Hematopoietic multipotent progenitor cell treated with erythropoietin and hydrocortisone succinate and interleukin-3 and kit ligand, for 17 days (in vitro differentiated cells): ENCODE data around the gene TICRR.
A peak's percentile ranks its signal among the peaks of the same experiment; 100 is the strongest.

ENCODE experiments used
- DNase-seq: peaks from one replicate; pipeline ENCODE4 v3.0.0-alpha.2; 2015; ENCODE audit warnings: low spot score

The TICRR gene

GRCh38 chr15:89628806-89629715 is 53.8 kb downstream of the TICRR start:
- no peak for DNase-seq

DNA sequence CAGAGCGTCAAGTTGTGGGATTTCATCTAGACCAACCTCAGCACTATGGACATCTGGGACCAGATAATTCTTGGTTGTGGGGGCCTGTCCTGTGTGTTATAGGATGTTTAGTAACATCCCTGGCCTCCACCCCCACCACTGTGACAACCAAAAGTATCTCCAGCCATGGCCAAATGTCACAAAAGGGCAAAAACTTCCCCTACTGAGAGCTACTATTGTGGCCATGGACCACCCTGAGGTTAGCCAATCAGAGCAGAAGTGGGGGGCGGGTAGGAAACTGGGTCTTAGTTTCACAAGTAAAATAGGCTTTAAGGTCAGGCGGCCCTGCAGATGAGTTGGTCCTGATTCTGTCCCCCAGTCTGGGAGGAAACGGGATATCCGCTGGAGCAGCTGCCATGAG is 54.6 kb downstream of the TICRR start:
- DNase-seq = no peak

- DNase-seq = no peak
These were observed 55.0 kb downstream of the TICRR start for GRCh38 chr15:89630260-89630659.

DNA sequence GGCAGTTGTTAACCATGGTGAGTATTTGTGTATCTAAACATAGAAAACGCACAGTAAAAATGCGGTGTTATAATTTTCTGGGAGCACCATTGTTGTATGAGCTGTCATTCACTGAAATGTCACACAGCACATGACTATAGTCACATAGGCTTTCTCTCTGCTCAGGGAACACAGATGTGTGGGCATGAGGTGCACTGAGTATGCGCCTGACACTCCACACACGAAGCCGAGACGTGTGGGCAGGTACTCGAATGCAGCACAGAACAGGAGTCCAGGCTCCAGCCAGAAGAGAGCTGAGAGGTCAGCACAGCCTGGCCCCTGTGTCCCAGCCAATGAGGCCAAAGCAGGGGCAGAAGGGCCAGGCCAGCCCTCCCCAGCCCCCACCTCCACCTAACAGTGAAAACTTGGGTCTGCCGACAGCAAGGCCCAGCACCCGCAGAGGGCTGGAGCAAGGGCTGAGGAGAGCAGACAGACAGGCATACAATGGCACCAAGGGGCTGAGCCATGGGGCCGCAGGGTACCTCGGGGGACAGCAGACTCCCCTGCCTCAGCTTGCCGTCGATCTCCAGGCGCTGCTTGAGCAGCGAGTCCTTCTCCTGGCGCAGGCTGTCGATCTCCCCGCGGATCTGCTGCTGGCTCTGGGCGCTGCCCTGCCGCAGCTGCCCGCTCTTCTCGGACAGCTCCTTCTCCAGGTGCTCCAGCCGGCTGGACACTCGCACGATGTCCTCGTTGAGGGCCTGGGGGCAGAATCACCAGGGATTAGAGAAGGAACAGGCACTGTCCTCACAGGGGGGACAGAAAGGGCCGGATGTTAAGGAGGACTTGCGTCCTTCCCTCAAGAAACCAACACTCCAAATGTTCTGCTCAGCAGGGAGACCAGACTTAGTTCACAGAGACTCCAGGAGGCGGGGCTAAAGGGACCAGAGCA is 56.0 kb downstream of the TICRR start:
- no peak for DNase-seq

DNA sequence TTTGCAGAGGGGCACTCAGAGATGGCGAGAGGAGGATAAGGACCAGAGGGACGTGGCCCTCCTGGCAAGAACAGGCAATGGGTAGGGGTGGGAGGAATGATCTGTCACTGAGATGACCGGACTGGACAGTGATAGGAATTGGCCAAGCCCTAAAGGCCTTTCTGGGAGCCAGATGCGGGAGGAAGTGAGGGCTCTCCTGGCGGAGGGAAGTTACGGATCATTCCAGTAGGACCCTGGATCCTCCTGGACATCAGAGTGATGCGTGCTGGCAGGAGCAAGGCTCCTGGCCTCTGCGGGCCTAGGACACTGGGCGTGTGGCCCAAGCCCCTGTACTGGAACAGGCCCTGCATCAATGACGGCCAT is 56.6 kb downstream of the TICRR start:
- no peak for DNase-seq

DNA sequence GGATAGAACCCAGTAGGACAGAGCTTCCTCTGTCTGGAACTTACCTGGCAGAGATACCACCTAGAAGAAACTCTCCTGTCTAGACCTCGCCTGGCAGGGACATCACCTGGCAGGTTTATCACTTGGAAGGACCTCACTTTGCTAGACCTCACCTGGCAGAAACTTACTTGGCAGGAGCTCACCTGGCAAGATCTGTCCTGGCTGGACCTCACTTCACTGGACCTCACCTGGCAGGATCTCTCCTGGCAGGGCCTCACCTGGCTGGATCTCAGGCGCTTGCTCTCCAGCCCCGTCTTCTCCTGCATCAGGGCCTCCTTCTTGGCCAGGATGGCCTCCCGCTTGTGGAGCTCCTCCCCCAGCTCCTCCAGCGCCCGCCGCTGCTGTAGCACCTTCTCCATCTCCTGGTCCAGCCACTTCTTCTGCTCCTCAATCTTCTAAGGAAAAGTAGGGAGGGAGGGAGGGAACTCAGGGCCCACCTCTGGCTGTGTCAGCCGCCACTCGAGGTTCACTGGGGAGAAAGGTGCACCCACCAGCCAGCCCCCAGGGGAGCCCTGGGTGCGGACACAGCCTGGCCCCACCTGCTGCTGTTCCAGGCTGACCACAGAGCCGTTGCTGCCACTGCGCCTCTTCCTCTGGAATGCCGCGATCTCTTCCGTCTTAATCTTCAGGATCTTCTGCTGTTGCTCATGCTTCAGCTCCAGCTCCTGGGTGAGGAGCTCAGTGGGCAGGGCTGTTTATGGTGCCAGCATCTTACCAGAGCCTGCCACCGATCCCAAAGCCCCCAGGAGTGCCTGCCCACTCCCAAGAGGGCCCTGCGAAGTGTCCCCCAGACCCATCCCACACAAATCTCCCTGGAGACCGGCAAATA is 57.5 kb downstream of the TICRR start:
- DNase-seq = no peak

- DNase-seq = no peak
These were observed 58.3 kb downstream of the TICRR start for GRCh38 chr15:89633585-89633984.

DNA sequence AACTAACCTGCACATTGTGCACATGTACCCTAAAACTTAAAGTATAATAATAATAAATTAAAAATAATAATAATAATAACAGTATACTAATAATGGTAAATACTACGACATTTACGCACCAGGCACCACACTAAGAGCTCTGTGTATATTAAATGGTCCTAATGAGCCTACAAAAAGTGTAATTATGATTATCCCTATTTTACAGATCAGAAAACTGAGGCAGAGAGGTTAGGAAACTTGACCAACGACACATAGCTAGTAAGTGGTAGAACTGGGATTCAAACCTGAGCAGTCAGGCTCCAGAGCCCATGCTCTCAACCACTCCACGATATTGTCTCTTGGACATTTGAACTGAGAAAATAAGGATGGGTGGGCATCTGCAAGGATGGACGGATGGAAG is 65.0 kb downstream of the TICRR start:
- no peak for DNase-seq

DNA sequence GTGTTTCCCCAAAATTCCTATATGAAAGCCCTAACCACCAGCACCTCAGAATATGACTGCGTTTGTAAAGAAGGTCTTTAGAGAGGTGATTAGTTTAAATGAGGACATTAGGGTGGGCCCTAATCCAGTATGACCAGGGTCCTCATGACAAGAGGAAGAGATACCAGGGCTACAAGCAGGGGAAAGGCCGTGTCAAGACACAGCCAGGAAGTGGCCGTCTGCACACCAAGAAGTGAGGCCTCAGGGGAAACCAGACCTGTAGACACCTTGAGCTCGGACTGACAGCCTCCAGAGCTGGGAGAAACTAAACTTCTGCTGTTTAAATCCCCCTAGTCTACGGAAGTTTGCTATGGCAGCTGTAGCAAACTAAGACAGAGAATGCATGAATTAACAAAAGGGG is 65.8 kb downstream of the TICRR start:
- no peak for DNase-seq

DNA sequence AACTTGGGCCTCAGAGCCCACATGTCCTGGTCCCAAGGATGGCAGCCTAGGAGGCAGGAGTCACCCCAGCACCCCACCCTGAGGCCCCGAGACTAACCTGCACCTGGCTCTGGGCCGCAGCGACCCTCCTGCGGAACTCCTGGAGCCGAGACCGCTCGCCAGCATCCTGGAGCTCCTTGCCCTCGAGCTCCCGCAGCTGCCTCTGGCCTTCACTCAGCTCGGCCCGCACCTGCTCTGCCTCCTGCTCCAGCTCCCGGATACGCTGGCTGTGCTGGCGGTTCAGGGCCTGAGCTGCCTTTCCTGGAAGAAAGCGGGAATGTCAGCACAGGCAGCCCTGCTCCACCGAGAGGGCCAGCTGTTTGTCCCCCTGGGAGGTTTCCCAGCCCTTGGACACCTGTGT is 66.8 kb downstream of the TICRR start:
- no peak for DNase-seq

- DNase-seq = no peak
These were observed 70.4 kb downstream of the TICRR start for GRCh38 chr15:89645680-89646079.

DNA sequence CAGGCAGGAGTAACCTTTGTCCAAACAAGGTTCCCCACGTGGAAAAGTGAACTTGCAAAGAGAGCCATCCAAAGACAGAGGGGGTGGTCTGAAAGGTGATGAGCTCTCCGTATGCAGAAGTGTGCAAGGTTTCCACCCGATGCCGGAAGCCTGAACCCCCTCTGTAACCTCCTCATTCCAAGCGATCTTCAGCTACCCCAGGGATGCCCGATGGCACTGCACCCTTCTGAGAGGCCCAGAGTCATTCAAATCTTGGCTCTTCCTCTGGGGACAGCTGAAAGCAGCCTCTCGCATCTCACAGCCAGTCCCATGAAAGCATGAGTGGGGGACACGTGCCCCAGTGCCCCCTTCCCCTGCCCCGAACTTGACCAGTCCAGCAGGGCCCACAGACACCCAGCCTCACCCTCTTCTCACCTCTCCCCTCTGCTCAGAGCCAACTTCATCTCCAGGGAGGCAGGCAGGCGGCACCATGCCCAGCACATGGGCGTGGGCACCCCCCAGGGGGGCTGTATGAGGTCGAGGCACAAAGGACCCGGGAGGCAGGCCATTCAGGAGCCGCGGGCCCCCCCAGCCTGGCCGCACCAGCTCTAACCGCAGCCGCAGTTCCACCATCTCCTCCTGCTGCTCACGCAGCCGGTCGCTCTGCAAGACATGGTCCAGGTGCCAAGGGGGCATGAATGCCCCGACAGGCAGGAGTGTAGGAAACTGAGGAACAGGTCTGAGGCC is 71.3 kb downstream of the TICRR start:
- no peak for DNase-seq

DNA sequence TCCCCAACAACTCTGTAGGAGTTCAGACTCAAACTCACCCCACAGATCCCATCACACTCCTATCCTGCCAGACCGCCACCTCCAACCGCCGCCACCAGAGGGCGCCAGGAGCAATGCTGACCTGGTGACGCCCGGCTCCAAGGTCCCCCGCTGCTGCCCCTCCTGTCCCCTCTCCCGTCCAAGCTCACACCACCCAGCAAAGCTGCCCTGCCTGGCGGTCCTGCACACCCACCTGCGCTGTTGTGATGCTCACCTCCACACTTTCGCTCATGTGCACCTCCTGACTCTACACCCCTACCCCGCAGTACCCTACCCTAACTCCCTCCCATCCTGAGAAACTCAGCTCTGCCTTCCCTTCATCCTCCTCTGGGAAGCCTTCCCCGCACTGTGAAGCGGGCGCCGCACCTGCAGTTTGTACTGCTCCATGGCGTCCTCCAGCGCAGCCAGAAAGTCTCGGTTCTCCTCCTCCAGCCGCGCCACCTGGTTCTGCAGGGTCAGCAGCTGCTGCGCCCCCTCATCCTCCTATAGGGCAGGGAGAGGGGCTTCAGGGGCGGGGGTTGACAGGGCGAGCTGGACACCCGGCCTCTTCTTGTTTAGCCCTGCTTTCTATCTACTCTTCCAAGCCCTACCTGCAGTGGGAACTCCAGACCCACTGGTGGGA is 72.1 kb downstream of the TICRR start:
- DNase-seq = peak; percentile 45

GRCh38 chr15:89648106-89649012 is 73.1 kb downstream of the TICRR start:
- DNase-seq = no peak

DNA sequence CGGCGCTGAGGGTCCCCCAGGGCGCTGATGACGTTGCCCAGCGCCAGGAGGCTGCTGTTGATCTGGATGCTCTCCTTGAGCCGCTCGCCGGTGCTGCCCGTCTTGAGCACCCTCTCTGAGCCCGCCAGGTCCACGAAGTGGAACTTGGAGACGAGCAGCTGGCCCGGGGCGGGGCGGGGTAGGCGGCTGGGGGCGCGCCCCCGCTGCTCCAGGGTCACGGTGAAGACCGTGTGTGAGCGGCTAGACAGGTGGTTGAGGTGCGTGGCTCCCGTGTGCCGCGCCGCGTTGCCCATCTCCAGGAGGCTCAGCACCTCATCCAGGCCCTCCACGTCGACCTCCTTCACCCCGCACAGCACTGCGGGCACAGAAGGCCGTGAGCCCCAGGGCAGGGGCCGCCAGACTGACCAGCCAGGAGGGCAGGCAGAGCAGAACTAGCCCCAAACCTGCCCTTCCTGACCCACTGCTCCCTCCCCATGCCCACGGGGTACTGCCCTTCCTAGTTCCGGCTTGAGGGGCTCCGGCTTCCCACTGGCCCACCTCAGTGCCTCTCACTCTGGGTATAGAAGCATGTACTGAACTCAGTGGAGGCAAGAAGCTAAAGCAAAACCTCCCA is 73.8 kb downstream of the TICRR start:
- no peak for DNase-seq

DNA sequence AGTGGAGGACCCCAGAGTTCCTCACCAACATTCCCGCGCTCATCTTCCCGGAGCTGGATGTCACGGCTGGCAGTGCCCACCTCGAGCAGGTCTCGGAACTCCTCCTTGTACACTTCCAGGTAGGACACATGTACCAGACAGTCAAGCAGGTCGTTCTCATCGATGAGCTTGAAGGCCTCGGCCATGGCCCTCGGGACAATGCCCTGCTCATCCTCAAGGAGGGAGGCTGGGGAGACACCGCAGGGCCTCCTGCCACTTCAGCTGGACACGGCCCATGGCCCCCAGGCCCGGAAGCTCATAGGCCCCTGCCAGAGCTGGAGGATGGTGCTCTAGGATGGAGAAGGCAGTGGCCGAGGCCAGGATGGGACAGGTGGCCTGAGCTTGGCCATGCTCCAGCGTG is 74.4 kb downstream of the TICRR start:
- no peak for DNase-seq

- DNase-seq = no peak
These were observed 76.9 kb downstream of the TICRR start for GRCh38 chr15:89652131-89652530.

GRCh38 chr15:89652666-89653065 is 77.4 kb downstream of the TICRR start:
- DNase-seq = no peak

DNA sequence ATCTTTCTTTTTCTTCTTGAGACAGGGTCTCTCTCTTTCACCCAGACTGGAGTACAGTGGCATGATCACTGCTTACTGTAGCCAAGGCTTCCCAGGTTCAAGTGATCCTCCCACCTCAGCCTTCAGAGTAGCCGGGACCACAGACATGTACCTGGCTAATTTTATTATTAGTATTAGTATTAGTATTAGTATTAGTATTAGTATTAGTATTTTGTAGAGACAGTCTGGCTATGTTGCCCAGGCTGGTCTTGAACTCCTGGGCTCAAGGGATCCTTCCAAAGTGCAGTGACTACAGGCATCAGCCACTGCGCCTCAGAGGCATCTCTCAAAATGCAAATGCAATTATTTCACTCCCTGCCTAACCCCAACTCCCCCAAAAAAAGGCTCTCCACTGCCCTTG is 78.3 kb downstream of the TICRR start:
- DNase-seq = no peak
